Nucleus accumbens (tissue), 56 donors: Measurements from ENCODE around the gene MDM2.
"Not testable (repeated sequence)": the region's sequence is repeated elsewhere in the genome, so short reads cannot be mapped to it uniquely, and the experiment has no call there.

ENCODE experiments used
- DNase-seq, 56 donors: peaks; one replicate each; lab custom pipeline; 2025; lab: John Stamatoyannopoulos, UW

MDM2 gene

DNA sequence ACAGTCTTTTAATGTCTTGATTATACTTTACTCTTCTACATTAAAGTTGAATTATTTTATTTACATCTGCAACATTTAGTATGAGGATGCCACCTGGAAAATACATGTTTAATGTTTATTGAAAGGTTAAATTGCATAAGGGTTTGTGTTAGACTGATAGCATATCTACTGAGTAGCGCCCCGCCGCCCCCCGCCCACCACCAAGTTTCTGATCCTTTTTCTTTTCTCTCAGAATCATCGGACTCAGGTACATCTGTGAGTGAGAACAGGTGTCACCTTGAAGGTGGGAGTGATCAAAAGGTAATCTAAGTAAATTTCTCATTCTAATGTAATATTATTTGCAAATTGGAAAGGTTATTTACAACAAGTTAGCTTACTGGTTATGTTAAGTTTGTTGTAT is 16.2 kb downstream of the MDM2 start:
- no peak for DNase-seq

DNA sequence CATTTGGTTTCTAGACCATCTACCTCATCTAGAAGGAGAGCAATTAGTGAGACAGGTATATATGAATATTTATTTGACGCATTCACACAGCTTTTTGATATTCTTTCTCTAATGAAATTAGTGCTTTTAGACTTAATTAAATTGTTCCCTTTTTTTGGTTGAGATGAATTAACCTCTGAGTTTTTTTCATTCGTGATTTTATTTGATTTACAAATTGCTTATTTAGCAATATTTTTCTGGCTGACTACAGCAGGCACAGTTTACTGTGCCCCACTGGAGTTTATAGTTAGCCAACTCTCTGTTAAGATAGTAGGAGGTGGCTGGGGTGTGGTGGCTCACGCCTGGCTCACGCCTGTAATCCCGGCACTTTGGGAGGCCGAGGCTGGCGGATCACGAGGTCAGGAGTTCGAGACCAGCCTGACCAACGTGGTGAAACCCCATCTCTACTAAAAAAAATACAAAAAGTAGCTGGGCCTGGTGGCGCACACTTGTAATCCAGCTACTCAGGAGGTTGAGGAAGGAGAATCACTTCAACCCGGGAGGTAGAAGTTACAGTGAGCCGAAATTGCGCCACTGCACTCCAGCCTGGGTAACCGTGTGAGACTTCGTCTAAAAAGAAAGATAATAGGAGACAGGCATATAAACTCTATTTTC is 16.7 kb downstream of the MDM2 start:
- DNase-seq, result no peak

DNA sequence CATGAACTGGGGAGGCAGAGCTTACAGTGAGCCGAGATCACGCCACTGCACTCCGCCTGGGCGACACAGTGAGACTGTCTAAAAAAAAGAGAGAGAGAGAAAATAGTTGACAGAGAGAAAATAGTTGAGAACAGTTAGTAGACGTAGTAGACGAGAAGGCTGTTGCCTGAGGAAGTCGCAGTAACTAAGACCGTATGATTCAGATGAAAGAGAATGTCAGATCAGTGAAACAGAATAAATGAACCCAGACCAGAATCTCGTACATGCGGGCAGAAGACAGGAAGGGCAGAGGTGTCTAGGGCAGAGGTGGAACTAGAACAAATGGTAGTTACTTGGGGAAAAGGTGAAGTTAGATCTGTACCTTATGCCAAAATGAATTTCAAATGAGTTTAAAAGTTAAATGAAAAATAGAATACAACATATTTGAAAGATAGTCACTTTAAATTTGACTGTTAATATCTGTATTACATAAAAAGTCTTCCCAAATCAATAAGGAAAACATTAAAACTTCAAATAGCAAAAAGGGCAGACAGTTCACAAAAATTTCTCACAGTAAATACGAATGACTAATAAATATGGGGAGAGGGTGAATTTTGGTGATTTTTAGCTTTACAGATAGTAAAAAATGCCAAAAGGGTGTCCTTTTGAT is 17.7 kb downstream of the MDM2 start:
- no peak for DNase-seq

DNA sequence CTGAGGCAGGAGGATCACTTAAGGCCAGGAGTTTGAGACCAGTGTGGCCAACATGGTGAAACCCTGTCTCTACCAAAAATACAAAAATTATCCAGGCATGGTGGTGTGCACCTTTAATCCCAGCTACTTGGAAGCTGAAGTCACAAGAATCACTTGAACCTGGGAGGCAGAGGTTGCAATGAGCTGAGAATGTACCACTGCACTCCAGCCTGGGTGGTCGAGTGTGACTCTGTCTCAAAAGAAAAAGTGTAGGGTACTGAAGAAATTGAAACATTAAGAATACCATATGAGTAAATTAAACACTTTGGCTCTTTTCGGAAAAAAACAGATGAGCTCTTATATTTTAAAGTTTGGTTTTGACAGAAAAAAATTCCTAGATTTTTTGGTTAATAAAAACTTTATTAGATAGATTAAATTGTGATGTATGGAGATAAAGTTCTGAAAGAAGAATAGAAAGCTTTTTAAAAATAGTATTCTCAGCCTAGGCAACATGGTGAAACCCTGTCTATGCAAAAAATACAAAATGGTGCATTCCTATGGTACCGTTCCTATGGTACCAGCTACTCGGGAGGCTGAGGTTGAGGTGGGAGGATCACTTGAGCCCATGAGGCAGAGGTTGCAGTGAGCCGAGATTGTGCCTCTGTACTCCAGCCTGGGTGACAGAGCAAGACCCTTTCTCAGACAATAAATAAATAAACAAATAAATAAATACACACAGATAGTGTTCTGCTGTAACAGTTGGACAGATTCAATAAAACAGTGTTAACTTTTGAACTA is 20.1 kb downstream of the MDM2 start:
- no peak for DNase-seq

DNA sequence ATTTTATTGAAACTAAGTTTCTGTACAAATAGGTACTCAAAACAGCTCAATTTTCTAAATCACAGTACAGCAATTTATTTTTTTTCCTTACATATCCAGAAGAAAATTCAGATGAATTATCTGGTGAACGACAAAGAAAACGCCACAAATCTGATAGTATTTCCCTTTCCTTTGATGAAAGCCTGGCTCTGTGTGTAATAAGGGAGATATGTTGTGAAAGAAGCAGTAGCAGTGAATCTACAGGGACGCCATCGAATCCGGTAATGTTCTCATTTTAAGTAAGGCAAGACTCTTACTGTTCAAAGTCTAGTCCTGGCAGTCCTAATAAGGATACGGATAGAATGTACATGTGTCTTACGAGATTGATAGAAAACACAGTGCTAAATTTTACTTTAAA is 20.7 kb downstream of the MDM2 start:
- no peak for DNase-seq

DNA sequence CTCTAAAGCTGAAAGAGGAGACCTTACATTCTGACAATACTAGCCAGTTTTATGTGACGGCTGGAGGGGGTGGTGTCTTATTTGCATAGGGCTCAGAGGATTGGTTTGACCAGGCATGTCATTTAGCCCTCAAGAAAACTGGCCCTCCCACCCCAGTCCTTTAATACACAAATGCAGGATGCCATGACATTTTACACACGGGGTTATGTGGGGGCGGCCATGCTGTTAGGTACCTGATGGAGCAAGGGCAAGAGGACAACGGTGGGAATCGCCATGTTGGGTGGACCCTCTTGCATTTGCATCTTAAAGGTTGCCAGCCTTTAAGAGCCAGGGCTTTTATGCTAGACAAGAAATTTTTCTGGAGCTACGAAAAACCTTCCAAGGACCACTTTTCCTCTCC is 23.3 kb downstream of the MDM2 start:
- DNase-seq, result no peak

DNA sequence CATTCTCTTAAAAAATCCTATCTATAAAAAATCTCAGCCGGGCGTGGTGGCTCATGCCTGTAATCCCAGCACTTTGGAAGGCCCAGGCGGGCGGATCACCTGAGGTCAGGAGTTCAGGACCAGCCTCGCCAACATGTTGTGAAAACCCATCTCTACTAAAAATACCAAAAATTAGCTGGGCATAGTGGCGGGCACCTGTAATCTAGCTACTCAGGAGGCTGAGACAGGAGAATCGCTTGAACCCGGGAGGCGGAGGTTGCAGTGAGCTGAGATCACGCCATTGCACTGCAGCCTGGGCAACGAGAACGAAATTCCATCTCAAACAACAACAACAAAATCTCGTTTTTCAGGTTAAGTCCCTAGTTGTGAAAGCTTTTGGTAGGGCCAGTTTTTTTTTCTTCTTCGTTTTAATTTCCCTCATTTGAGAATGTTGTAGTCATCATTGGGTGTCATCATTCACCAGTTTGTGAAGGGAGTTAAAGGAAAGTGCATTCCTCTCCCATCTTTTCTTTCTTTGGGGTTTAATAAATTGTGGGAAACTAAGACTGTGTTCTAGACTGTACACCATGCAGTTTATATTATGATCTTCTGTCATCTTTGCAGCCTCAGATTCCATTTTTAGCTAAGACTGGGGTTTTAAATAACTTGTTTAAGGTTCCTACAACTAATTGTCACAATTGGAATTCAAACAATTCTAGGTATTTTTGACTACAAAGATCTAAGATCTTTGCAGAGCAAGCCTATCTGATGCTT is 23.9 kb downstream of the MDM2 start:
- no peak for DNase-seq

DNA sequence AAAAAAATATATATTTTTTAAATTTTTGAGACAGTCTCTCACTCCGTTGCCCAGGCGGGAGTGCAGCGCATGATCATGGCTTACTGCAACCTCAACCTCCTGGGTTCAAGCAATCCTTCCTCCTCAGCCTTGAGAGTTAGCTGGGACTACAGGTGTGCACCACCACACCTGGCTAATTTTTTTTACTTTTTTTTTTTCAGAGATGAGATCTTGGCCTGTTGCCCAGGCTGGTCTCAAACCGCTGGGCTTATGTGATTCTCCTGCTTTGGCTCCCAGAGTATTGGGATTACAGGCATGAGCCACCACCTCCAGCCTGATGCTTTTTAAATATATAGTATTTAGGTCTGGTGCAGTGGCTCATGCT is 24.5 kb downstream of the MDM2 start:
- DNase-seq, result no peak

DNA sequence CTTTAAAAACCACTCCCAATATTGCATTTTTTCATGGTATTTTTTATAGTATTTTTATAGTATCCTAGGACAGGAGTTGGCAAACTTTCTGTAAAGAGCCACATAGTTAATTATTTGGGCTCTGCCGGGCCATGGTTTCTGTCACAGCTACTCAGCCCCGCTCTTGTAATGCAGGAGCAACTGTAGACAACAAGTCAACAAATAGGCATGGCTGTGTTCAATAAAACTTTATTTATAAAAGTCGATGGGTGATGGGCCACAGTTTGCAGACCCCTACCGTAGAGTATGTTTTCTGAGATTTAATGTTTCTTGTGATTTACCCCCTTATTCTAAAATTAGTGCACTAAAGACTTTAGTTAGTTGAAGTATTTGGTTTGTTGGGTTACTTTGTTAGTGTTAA is 25.5 kb downstream of the MDM2 start:
- DNase-seq, result no peak

DNA sequence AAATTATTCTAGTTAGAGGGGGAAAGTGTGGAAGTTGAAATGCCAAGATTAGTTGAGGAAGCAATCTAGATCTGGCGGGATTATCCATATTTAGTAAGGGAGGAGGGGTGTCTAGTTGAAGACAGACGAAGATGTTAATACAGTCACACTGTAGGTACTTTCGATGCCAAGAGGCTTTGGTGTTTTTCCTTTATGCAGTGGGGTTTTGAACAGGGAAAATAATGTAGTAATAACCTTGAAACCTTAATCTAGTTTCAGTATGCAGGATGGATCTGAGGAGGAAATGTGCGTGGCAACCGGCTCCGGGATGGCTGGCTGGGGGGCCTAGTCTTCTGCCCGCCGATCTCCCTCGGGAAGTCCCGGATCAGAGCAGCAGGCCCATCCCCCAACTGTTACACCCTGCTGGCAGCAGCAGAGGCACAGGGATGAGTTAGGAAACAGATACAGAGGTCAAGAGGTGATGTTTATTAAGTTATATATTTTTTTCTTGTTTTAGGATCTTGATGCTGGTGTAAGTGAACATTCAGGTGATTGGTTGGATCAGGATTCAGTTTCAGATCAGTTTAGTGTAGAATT is 27.4 kb downstream of the MDM2 start:
- DNase-seq, result no peak

DNA sequence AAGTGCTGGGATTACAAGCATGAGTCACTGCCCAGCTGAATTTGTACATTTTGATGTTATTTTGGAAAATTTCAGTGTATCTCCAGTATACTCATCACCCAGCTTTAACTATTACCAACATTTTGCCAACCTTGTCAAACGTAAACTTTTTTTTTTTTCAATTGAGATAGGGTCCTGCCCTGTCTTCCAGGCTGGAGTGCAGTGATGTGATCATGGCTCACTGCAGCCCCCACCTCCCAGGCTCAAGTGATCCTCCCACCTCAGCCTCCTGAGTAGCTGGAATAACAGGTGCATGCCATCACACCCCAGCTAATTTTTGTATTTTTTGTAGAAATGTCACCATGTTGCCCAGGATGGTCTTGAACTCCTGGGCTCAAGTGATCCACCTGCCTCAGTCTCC is 29.2 kb downstream of the MDM2 start:
- no peak for DNase-seq

DNA sequence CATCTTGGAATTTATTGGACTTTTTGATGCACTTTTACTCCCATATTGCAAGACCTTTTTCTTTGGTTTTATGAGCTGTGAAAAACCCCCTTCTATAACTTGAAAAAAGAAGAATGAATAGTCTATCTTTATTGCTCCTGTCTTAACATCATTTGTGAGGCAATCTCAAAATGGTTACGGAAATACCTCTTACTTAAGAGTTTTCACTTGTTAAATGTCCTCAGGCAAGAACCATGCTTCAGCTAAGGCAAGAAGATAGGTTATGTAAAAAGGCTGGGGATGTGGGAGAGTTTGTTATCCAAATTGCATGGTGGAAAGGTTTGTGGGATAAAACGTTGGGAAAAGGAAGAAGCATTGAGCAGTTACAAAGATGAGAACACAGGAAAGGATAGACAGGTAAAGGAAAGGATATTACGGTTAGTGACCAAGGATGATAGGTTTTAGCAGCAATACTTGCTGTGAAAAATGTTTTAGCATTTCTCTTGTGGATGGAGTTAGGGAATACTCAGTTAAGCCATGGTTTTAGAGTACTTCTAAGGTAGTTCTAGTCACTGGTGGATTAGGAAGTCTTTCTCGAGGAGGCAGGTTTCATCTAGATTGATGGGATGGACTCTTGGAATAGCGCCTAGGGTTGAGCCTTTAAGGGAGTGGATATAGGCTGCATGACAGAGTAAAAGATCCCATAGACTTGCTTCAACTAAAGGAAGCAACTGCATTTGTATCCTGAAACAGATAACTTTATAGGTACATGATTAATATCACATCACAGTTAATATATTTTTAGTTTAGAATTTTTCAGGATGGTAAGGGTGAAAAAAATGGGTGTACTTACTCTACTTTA is 30.3 kb downstream of the MDM2 start:
- DNase-seq, result no peak

DNA sequence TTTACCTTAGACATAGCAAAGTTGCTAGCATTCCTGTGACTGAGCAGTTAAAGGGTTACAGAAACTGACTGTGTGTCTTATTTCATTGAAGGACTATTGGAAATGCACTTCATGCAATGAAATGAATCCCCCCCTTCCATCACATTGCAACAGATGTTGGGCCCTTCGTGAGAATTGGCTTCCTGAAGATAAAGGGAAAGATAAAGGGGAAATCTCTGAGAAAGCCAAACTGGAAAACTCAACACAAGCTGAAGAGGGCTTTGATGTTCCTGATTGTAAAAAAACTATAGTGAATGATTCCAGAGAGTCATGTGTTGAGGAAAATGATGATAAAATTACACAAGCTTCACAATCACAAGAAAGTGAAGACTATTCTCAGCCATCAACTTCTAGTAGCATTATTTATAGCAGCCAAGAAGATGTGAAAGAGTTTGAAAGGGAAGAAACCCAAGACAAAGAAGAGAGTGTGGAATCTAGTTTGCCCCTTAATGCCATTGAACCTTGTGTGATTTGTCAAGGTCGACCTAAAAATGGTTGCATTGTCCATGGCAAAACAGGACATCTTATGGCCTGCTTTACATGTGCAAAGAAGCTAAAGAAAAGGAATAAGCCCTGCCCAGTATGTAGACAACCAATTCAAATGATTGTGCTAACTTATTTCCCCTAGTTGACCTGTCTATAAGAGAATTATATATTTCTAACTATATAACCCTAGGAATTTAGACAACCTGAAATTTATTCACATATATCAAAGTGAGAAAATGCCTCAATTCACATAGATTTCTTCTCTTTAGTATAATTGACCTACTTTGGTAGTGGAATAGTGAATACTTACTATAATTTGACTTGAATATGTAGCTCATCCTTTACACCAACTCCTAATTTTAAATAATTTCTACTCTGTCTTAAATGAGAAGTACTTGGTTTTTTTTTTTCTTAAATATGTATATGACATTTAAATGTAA is 31.5 kb downstream of the MDM2 start:
- DNase-seq, result no peak

DNA sequence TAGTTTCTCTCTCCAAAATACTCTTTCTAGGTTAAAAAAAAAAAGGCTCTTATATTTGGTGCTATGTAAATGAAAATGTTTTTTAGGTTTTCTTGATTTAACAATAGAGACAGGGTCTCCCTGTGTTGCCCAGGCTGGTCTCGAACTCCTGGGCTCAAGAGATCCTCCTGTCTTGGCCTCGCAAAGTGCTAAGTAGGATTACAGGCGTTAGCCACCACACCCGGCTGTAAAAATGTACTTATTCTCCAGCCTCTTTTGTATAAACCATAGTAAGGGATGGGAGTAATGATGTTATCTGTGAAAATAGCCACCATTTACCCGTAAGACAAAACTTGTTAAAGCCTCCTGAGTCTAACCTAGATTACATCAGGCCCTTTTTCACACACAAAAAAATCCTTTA is 33.2 kb downstream of the MDM2 start:
- not testable (repeated sequence) for DNase-seq

DNA sequence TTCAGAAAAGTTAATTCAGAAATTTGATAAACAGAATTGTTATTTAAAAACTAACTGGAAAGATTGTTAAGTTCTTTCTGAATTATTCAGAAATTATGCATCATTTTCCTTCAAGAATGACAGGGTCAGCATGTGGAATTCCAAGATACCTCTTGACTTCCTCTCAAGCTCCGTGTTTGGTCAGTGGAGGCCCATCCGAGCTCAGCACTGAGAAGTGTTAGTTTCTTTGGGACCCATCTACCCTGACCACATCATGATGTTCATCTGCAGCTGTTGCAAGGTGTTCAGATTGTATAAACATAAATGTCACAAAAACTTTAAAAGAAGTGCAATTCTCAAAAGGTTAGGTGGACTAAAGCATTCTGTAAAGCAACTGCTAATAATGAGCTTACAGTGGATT is 33.7 kb downstream of the MDM2 start:
- DNase-seq, result no peak

DNA sequence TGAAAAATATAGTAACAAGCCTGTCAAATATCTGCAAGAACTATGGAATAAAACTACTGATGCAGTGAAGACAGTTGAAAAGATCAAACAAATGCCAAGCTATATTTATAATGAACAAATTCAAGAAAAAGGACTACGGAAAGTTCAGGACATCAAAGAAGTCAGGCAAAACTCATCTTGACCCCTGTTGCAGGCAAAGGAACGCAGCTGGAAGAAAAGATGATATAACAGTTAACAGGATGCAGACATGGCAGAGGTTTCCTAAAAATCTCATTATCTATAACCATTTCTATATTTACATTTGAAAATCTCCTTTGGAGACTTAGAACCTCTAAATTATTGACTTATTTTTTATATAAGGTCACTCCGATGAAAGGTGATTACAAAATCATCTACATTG is 34.1 kb downstream of the MDM2 start:
- DNase-seq, result no peak

DNA sequence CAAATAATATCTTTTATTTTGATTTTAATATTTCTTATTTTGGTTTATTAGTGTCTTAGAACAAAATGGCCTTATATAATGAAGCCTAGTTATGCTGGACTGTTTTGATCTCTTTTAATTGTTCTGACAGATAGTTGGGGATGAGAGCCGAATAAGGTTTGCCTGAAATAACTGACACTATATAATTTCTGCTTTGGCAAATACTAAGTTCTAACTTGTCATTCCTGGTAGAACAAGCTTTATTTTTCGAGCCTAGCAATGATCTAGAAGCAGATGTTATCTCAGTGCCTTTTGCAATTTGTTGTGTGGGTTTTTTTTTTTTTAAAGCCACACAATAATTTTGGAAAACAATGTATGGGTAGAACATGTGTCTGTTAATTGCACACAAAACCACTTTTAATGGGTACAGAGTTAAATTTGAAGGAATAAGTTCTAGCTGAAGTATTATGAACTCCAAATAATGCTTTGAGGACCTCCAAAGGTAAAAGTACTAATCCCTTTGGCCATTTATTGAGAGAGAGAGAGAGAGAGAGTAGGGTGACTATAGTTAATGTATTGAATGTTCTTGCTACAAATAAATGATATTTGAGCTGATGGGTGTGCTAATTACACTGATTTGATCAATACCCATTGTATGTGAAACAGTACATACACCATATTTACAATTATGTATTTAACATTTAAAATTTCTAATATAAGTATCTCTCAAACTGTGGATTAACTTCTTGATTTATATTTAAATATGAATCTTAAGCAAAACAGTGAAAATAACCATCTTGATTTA is 35.0 kb downstream of the MDM2 start:
- no peak for DNase-seq

DNA sequence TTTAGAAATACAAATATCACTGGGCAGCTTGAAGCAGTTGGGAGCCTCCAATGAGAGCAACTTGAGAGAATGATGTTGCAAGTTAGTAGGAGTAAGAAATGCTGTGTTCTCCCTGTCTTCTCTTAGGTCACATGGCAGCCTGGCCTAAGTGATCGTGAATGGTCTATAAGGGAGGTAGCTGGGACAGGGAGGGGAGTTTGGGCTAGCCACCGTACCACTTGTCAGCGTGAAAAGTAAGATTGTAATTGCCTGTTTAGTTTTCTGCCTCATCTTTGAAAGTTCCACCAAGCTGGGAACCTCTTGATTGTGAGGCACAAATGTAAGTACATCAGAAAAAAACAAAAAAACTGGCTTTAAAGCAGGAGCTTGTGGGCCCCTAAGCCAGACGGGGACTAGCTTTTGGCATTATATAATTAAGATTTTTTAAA is 36.4 kb downstream of the MDM2 start:
- no peak for DNase-seq
